ENCODE data around the gene DCBLD2.
"Not testable (repeated sequence)": the region's sequence is repeated elsewhere in the genome, so short reads cannot be mapped to it uniquely, and the experiment has no call there.

Gene DCBLD2

GRCh38 chr3:98839846-98840245 lies 61.6 kb downstream of the DCBLD2 start:
- Histone ChIP-seq H3K4me3 (ENCODE audit: low read length in 2 of 2) (no peak overlapping the region), H3K27ac (ENCODE audit: low read depth in 2 of 2, low read length in 2 of 2) (no peak overlapping the region), H3K4me1 (ENCODE audit: control insufficient read depth in 2 of 2, insufficient read depth in 2 of 2, low read length in 2 of 2) (no peaks in the 10 kb centered on the region), H3K36me3 (ENCODE audit: control insufficient read depth in 2 of 2, insufficient read depth in 2 of 2, low read length in 2 of 2) (no peaks in the 10 kb centered on the region), H3K9me3 (ENCODE audit: control insufficient read depth in 2 of 2, low read length in 2 of 2) (no peaks in the 10 kb centered on the region), H3K27me3 (ENCODE audit: control insufficient read depth in 2 of 2, insufficient read depth in 2 of 2, low read length in 2 of 2) (no peaks in the 10 kb centered on the region), H3K9ac (ENCODE audit: low read depth in 1 of 2, low read length in 2 of 2) (no peak overlapping the region)

- not testable (repeated sequence) for H3K9ac ChIP-seq (ENCODE audit: low read depth in 1 of 2, low read length in 2 of 2); H3K4me3 ChIP-seq (ENCODE audit: low read length in 2 of 2); H3K9me3 ChIP-seq (ENCODE audit: control insufficient read depth in 2 of 2, low read length in 2 of 2); H3K27ac ChIP-seq (ENCODE audit: low read depth in 2 of 2, low read length in 2 of 2); H3K36me3 ChIP-seq (ENCODE audit: control insufficient read depth in 2 of 2, insufficient read depth in 2 of 2, low read length in 2 of 2); H3K4me1 ChIP-seq (ENCODE audit: control insufficient read depth in 2 of 2, insufficient read depth in 2 of 2, low read length in 2 of 2); H3K27me3 ChIP-seq (ENCODE audit: control insufficient read depth in 2 of 2, insufficient read depth in 2 of 2, low read length in 2 of 2)
Measured at GRCh38 chr3:98831060-98831459, 70.4 kb downstream of the DCBLD2 start.

- H3K36me3 ChIP-seq (ENCODE audit: control insufficient read depth in 2 of 2, insufficient read depth in 2 of 2, low read length in 2 of 2) = no peaks in the 10 kb centered on the region
- H3K9me3 ChIP-seq (ENCODE audit: control insufficient read depth in 2 of 2, low read length in 2 of 2) = no peaks in the 10 kb centered on the region
- no peaks in the 10 kb centered on the region for H3K27me3 ChIP-seq (ENCODE audit: control insufficient read depth in 2 of 2, insufficient read depth in 2 of 2, low read length in 2 of 2)
- H3K27ac ChIP-seq (ENCODE audit: low read depth in 2 of 2, low read length in 2 of 2) = no peak overlapping the region
- H3K4me1 ChIP-seq (ENCODE audit: control insufficient read depth in 2 of 2, insufficient read depth in 2 of 2, low read length in 2 of 2) = no peaks in the 10 kb centered on the region
- no peak overlapping the region for H3K4me3 ChIP-seq (ENCODE audit: low read length in 2 of 2)
- H3K9ac ChIP-seq (ENCODE audit: low read depth in 1 of 2, low read length in 2 of 2) = no peak overlapping the region
Measured at GRCh38 chr3:98829246-98829832, 72.2 kb downstream of the DCBLD2 start.

GRCh38 chr3:98827221-98827920 lies 74.1 kb downstream of the DCBLD2 start:
- no peaks in the 10 kb centered on the region for H3K27me3 ChIP-seq (ENCODE audit: control insufficient read depth in 2 of 2, insufficient read depth in 2 of 2, low read length in 2 of 2)
- H3K36me3 ChIP-seq (ENCODE audit: control insufficient read depth in 2 of 2, insufficient read depth in 2 of 2, low read length in 2 of 2) = no peaks in the 10 kb centered on the region
- H3K9me3 ChIP-seq (ENCODE audit: control insufficient read depth in 2 of 2, low read length in 2 of 2) = no peaks in the 10 kb centered on the region
- no peak overlapping the region for H3K4me3 ChIP-seq (ENCODE audit: low read length in 2 of 2)
- no peak overlapping the region for H3K27ac ChIP-seq (ENCODE audit: low read depth in 2 of 2, low read length in 2 of 2)
- no peak overlapping the region for H3K9ac ChIP-seq (ENCODE audit: low read depth in 1 of 2, low read length in 2 of 2)
- no peaks in the 10 kb centered on the region for H3K4me1 ChIP-seq (ENCODE audit: control insufficient read depth in 2 of 2, insufficient read depth in 2 of 2, low read length in 2 of 2)

- H3K9me3 ChIP-seq (ENCODE audit: control insufficient read depth in 2 of 2, low read length in 2 of 2) = no peaks in the 10 kb centered on the region
- no peak overlapping the region for H3K27ac ChIP-seq (ENCODE audit: low read depth in 2 of 2, low read length in 2 of 2)
- H3K4me3 ChIP-seq (ENCODE audit: low read length in 2 of 2) = no peak overlapping the region
- no peaks in the 10 kb centered on the region for H3K36me3 ChIP-seq (ENCODE audit: control insufficient read depth in 2 of 2, insufficient read depth in 2 of 2, low read length in 2 of 2)
- no peaks in the 10 kb centered on the region for H3K4me1 ChIP-seq (ENCODE audit: control insufficient read depth in 2 of 2, insufficient read depth in 2 of 2, low read length in 2 of 2)
- H3K27me3 ChIP-seq (ENCODE audit: control insufficient read depth in 2 of 2, insufficient read depth in 2 of 2, low read length in 2 of 2) = no peaks in the 10 kb centered on the region
- H3K9ac ChIP-seq (ENCODE audit: low read depth in 1 of 2, low read length in 2 of 2) = no peak overlapping the region
Measured at GRCh38 chr3:98826126-98826525, 75.4 kb downstream of the DCBLD2 start.

- Histone ChIP-seq H3K4me3 (ENCODE audit: low read length in 2 of 2) (no peak overlapping the region), H3K27me3 (ENCODE audit: control insufficient read depth in 2 of 2, insufficient read depth in 2 of 2, low read length in 2 of 2) (no peaks in the 10 kb centered on the region), H3K4me1 (ENCODE audit: control insufficient read depth in 2 of 2, insufficient read depth in 2 of 2, low read length in 2 of 2) (no peaks in the 10 kb centered on the region), H3K9me3 (ENCODE audit: control insufficient read depth in 2 of 2, low read length in 2 of 2) (no peaks in the 10 kb centered on the region), H3K36me3 (ENCODE audit: control insufficient read depth in 2 of 2, insufficient read depth in 2 of 2, low read length in 2 of 2) (no peaks in the 10 kb centered on the region), H3K27ac (ENCODE audit: low read depth in 2 of 2, low read length in 2 of 2) (no peak overlapping the region), H3K9ac (ENCODE audit: low read depth in 1 of 2, low read length in 2 of 2) (no peak overlapping the region)
Measured at GRCh38 chr3:98824256-98824655, 77.2 kb downstream of the DCBLD2 start.

GRCh38 chr3:98823791-98824190 lies 77.7 kb downstream of the DCBLD2 start:
- no peak overlapping the region for H3K4me3 ChIP-seq (ENCODE audit: low read length in 2 of 2)

GRCh38 chr3:98821063-98821462 lies 80.4 kb downstream of the DCBLD2 start:
- H3K27ac ChIP-seq (ENCODE audit: low read depth in 2 of 2, low read length in 2 of 2) = no peak overlapping the region
- no peak overlapping the region for H3K4me3 ChIP-seq (ENCODE audit: low read length in 2 of 2)
- no peaks in the 10 kb centered on the region for H3K9me3 ChIP-seq (ENCODE audit: control insufficient read depth in 2 of 2, low read length in 2 of 2)
- H3K4me1 ChIP-seq (ENCODE audit: control insufficient read depth in 2 of 2, insufficient read depth in 2 of 2, low read length in 2 of 2) = no peaks in the 10 kb centered on the region
- no peaks in the 10 kb centered on the region for H3K27me3 ChIP-seq (ENCODE audit: control insufficient read depth in 2 of 2, insufficient read depth in 2 of 2, low read length in 2 of 2)
- no peak overlapping the region for H3K9ac ChIP-seq (ENCODE audit: low read depth in 1 of 2, low read length in 2 of 2)
- no peaks in the 10 kb centered on the region for H3K36me3 ChIP-seq (ENCODE audit: control insufficient read depth in 2 of 2, insufficient read depth in 2 of 2, low read length in 2 of 2)

More at GRCh38 chr3:98823791-98824190, 77.7 kb downstream of the DCBLD2 start:
- H3K9ac ChIP-seq (ENCODE audit: low read depth in 1 of 2, low read length in 2 of 2) = no peak overlapping the region
- H3K27ac ChIP-seq (ENCODE audit: low read depth in 2 of 2, low read length in 2 of 2) = no peak overlapping the region
- no peaks in the 10 kb centered on the region for H3K36me3 ChIP-seq (ENCODE audit: control insufficient read depth in 2 of 2, insufficient read depth in 2 of 2, low read length in 2 of 2)
- H3K27me3 ChIP-seq (ENCODE audit: control insufficient read depth in 2 of 2, insufficient read depth in 2 of 2, low read length in 2 of 2) = no peaks in the 10 kb centered on the region
- no peaks in the 10 kb centered on the region for H3K4me1 ChIP-seq (ENCODE audit: control insufficient read depth in 2 of 2, insufficient read depth in 2 of 2, low read length in 2 of 2)
- H3K9me3 ChIP-seq (ENCODE audit: control insufficient read depth in 2 of 2, low read length in 2 of 2) = no peaks in the 10 kb centered on the region

- no peaks in the 10 kb centered on the region for H3K9me3 ChIP-seq (ENCODE audit: control insufficient read depth in 2 of 2, low read length in 2 of 2)
- H3K9ac ChIP-seq (ENCODE audit: low read depth in 1 of 2, low read length in 2 of 2) = no peak overlapping the region
- H3K27ac ChIP-seq (ENCODE audit: low read depth in 2 of 2, low read length in 2 of 2) = no peak overlapping the region
- no peaks in the 10 kb centered on the region for H3K36me3 ChIP-seq (ENCODE audit: control insufficient read depth in 2 of 2, insufficient read depth in 2 of 2, low read length in 2 of 2)
- H3K27me3 ChIP-seq (ENCODE audit: control insufficient read depth in 2 of 2, insufficient read depth in 2 of 2, low read length in 2 of 2) = no peaks in the 10 kb centered on the region
- no peak overlapping the region for H3K4me3 ChIP-seq (ENCODE audit: low read length in 2 of 2)
- H3K4me1 ChIP-seq (ENCODE audit: control insufficient read depth in 2 of 2, insufficient read depth in 2 of 2, low read length in 2 of 2) = no peaks in the 10 kb centered on the region
Measured at GRCh38 chr3:98817547-98818041, 83.9 kb downstream of the DCBLD2 start.

GRCh38 chr3:98814817-98815420 lies 86.6 kb downstream of the DCBLD2 start:
- Histone ChIP-seq H3K27me3 (ENCODE audit: control insufficient read depth in 2 of 2, insufficient read depth in 2 of 2, low read length in 2 of 2) (no peaks in the 10 kb centered on the region), H3K4me3 (ENCODE audit: low read length in 2 of 2) (no peak overlapping the region), H3K9ac (ENCODE audit: low read depth in 1 of 2, low read length in 2 of 2) (no peak overlapping the region), H3K36me3 (ENCODE audit: control insufficient read depth in 2 of 2, insufficient read depth in 2 of 2, low read length in 2 of 2) (no peaks in the 10 kb centered on the region), H3K9me3 (ENCODE audit: control insufficient read depth in 2 of 2, low read length in 2 of 2) (no peaks in the 10 kb centered on the region), H3K4me1 (ENCODE audit: control insufficient read depth in 2 of 2, insufficient read depth in 2 of 2, low read length in 2 of 2) (no peaks in the 10 kb centered on the region), H3K27ac (ENCODE audit: low read depth in 2 of 2, low read length in 2 of 2) (no peak overlapping the region)
